ENCODE measurements around the gene JAKMIP1.

- TF ChIP-seq CTCF (IDR thresholded peaks at IDR 0.05) (no peak), POLR2A (IDR thresholded peaks at IDR 0.05) (no peak)
These were observed 215.5 kb downstream of the JAKMIP1 start for GRCh38 chr4:5984843-5985242.
